Cardiac muscle cell (in vitro differentiated cells and primary cell): Measurements from ENCODE around the gene TBXAS1. TPM values are rescaled to one million over a fixed set of nuclear protein-coding genes. Genes with fewer than 3 reads are reported as not detected.

ENCODE experiments used
- DNase-seq, 2 donors: peaks; one replicate each; pipeline versions ENCODE4 v3.0.0 to v3.0.0-alpha.2; 2010 to 2017; ENCODE audit warnings: low read depth in 1 of 2, low spot score in 1 of 2
- H3K27ac ChIP-seq: fragments of 200-600 bp; sonication (generic); 2 replicates; pipeline ENCODE4 v1.5.1; 2016
- H3K27me3 ChIP-seq: fragments of 200-600 bp; sonication (generic); 2 replicates; pipeline ENCODE4 v1.6.0; 2016; ENCODE audit warnings: control low read depth
- H3K36me3 ChIP-seq: fragments of 200-600 bp; sonication (generic); 2 replicates; pipeline ENCODE4 v1.5.1; 2016; ENCODE audit warnings: control low read depth
- H3K4me1 ChIP-seq: fragments of 200-600 bp; sonication (generic); 2 replicates; pipeline ENCODE4 v1.8.1; 2017; ENCODE audit warnings: low read depth, mild to moderate bottlenecking, mixed run types
- H3K4me3 ChIP-seq: fragments of 200-600 bp; sonication (generic); 2 replicates; pipeline ENCODE4 v1.5.1; 2016; ENCODE audit warnings: mild to moderate bottlenecking
- H3K9me3 ChIP-seq: fragments of 200-600 bp; sonication (generic); 2 replicates; pipeline ENCODE4 v1.5.1; 2017; ENCODE audit warnings: low read depth, mild to moderate bottlenecking, control low read depth
- CTCF ChIP-seq: IDR thresholded peaks from 2 replicates; pipeline ENCODE4 v1.5.1; 2012; ENCODE audit warnings: low read depth, mild to moderate bottlenecking, low read length
- polyA plus RNA-seq: library from polyadenylated mRNA; unstranded; fragments of >200 nt; fragmentation: Nextera tagmentation; extraction: Ambion mirVana; gene quantifications from 2 replicates; pipeline ENCODE4 v1.2.1, GENCODE V29; 2016
- total RNA-seq: library from RNA; depleted of rRNA; stranded (reverse); fragments of >200 nt; gene quantifications from 2 replicates; pipeline ENCODE4 v1.2.3, GENCODE V29; 2016

Gene TBXAS1
- total and polyA plus RNA-seq, 2 experiments from 2014 or later = 0.83 to 6.2 TPM

- H3K36me3 ChIP-seq = no peaks in the 10 kb centered on the region
- no peak for TF ChIP-seq CTCF
- H3K4me3 ChIP-seq = no peak overlapping the region
- no peak for DNase-seq
- no peaks in the 10 kb centered on the region for H3K9me3 ChIP-seq
- H3K4me1 ChIP-seq = no peaks in the 10 kb centered on the region
- H3K27ac ChIP-seq = no peak overlapping the region
- no peaks in the 10 kb centered on the region for H3K27me3 ChIP-seq
Observed at GRCh38 chr7:140039066-140039465, 210.0 kb downstream of the TBXAS1 start.

- no peaks in the 10 kb centered on the region for H3K36me3 ChIP-seq
- H3K4me1 ChIP-seq = no peaks in the 10 kb centered on the region
- H3K4me3 ChIP-seq = no peak overlapping the region
- no peaks in the 10 kb centered on the region for H3K9me3 ChIP-seq
- no peak for TF ChIP-seq CTCF
- no peak overlapping the region for H3K27ac ChIP-seq
- no peaks in the 10 kb centered on the region for H3K27me3 ChIP-seq
- DNase-seq = no peak
Observed at GRCh38 chr7:140039896-140040295, 210.8 kb downstream of the TBXAS1 start.

GRCh38 chr7:140041659-140042385, 212.8 kb downstream of the TBXAS1 start:
- DNase-seq = peak in 1 of 2 donors; percentile 64
- no peak for TF ChIP-seq CTCF
- H3K9me3 ChIP-seq = no peaks in the 10 kb centered on the region
- no peaks in the 10 kb centered on the region for H3K27me3 ChIP-seq
- no peak overlapping the region for H3K27ac ChIP-seq
- H3K4me1 ChIP-seq = peaks cover 11% of the 10 kb centered on the region
- no peak overlapping the region for H3K4me3 ChIP-seq
- H3K36me3 ChIP-seq = no peaks in the 10 kb centered on the region

- Histone ChIP-seq H3K4me1 (peaks cover 11% of the 10 kb centered on the region), H3K36me3 (no peaks in the 10 kb centered on the region), H3K27me3 (no peaks in the 10 kb centered on the region), H3K4me3 (no peak overlapping the region), H3K27ac (no peak overlapping the region), H3K9me3 (no peaks in the 10 kb centered on the region)
- no peak for DNase-seq
- no peak for TF ChIP-seq CTCF
Observed at GRCh38 chr7:140042386-140042670, 213.3 kb downstream of the TBXAS1 start.

GRCh38 chr7:140044251-140044650, 215.2 kb downstream of the TBXAS1 start:
- Histone ChIP-seq H3K4me3 (no peak overlapping the region), H3K4me1 (peaks cover 23% of the 10 kb centered on the region), H3K27me3 (no peaks in the 10 kb centered on the region), H3K36me3 (no peaks in the 10 kb centered on the region), H3K27ac (no peak overlapping the region), H3K9me3 (no peaks in the 10 kb centered on the region)
- TF ChIP-seq CTCF = no peak
- no peak for DNase-seq
